ENCODE results near the gene TSPAN5. TPM values are rescaled to one million over a fixed set of nuclear protein-coding genes. Genes with fewer than 3 reads are reported as not detected.

Gene TSPAN5
- total RNA-seq, 1 experiment from 2014 or later: 12.4 TPM

DNA sequence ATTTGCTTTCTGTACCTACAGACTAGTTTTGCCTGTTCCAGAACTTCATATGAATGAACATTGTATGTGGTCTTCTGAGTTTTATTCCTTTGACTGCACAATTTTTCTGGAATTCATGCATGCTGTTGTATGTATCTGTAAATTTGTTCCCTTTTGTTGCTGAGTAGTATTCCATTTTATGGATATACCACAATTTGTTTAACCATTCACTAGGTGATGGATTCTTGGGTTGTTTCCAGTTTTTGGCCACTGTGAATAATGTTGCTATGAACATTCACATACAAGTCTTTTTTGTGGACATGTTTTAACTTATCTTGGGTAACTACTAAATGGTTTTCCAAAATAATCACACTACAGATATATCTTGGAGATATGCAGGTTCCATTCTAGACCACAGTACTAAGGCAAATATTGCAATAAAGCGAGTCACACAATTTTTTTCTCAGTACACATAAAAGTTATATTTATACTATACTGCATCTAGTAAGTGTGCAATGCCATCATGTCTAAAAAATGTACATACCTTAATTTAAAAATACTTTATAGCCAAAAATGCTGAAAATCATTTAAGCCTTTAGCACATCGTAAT lies 58.7 kb downstream of the TSPAN5 start:
- peaks cover 9% of the 10 kb centered on the region for H3K9me3 ChIP-seq (ENCODE audit: insufficient read depth, low read depth)
- H2AFZ ChIP-seq: no peak overlapping the region
- DNase-seq: no peak
- ChIA-PET POLR2A (ENCODE audit: unreplicated experiment) (no interaction called here), CTCF (no interaction called here)
- no peaks in the 10 kb centered on the region for H3K36me3 ChIP-seq (ENCODE audit: low read depth)
- no peak overlapping the region for H3K4me3 ChIP-seq
- H3K4me1 ChIP-seq (replicated peaks; ENCODE audit: insufficient read depth): no peaks in the 10 kb centered on the region
- no peaks in the 10 kb centered on the region for H4K20me1 ChIP-seq (ENCODE audit: insufficient read depth)
- no peaks in the 10 kb centered on the region for H3K27me3 ChIP-seq (ENCODE audit: insufficient read depth, low read depth)
- H3K27ac ChIP-seq: no peak overlapping the region
- no peak overlapping the region for H3K4me2 ChIP-seq
- 0 out of 2 replicates have a peak, but pooled peaks cover 5% of the 10 kb centered on the region for H3K79me2 ChIP-seq (ENCODE audit: low read depth)
- intact Hi-C loops (cut with micrococcal nuclease; ENCODE audit: unreplicated experiment): no loop called here
- H3K9me2 ChIP-seq (ENCODE audit: insufficient read depth): no peaks in the 10 kb centered on the region
- no TSS peak for BruUV-seq (replicated peaks)
- H3F3A ChIP-seq (ENCODE audit: insufficient read depth, low read depth): no peaks in the 10 kb centered on the region
- TF ChIP-seq, protein P1, sequence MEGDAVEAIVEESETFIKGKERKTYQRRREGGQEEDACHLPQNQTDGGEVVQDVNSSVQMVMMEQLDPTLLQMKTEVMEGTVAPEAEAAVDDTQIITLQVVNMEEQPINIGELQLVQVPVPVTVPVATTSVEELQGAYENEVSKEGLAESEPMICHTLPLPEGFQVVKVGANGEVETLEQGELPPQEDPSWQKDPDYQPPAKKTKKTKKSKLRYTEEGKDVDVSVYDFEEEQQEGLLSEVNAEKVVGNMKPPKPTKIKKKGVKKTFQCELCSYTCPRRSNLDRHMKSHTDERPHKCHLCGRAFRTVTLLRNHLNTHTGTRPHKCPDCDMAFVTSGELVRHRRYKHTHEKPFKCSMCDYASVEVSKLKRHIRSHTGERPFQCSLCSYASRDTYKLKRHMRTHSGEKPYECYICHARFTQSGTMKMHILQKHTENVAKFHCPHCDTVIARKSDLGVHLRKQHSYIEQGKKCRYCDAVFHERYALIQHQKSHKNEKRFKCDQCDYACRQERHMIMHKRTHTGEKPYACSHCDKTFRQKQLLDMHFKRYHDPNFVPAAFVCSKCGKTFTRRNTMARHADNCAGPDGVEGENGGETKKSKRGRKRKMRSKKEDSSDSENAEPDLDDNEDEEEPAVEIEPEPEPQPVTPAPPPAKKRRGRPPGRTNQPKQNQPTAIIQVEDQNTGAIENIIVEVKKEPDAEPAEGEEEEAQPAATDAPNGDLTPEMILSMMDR (conservative IDR thresholded peaks at IDR 0.05): no peak

DNA sequence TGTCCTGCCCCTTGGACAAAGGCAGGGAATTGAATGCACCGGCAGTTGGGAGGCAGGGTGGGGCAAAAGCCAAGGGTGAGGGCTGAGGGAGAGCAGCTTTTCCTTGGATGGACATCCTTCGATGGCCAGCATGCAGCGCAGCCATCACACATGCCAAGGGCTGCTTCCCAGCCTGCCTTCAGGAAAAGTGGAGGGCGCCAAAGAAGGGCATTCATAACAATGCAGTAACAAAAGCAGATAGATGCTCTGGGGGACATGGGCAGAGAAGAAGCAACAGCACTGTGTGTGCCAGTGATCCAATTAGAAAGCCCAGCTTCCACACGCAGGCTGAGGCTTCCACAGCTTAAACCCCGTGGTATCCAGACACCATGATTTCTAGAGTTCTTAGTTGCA lies 71.5 kb downstream of the TSPAN5 start:
- Histone ChIP-seq H2AFZ (no peak overlapping the region), H4K20me1 (ENCODE audit: insufficient read depth) (no peaks in the 10 kb centered on the region), H3K27me3 (ENCODE audit: insufficient read depth, low read depth) (no peaks in the 10 kb centered on the region), H3K27ac (no peak overlapping the region), H3F3A (ENCODE audit: insufficient read depth, low read depth) (peaks cover 6% of the 10 kb centered on the region), H3K36me3 (ENCODE audit: low read depth) (no peaks in the 10 kb centered on the region), H3K9me2 (ENCODE audit: insufficient read depth) (no peaks in the 10 kb centered on the region), H3K79me2 (ENCODE audit: low read depth) (peaks cover 23% of the 10 kb centered on the region; the same call in 1 of the 2 replicates), H3K4me1 (replicated peaks; ENCODE audit: insufficient read depth) (peaks cover 39% of the 10 kb centered on the region), H3K9me3 (ENCODE audit: insufficient read depth, low read depth) (no peaks in the 10 kb centered on the region), H3K4me2 (no peak overlapping the region), H3K4me3 (no peak overlapping the region)
- intact Hi-C loops (cut with micrococcal nuclease; ENCODE audit: unreplicated experiment): no loop called here
- POLR2A ChIA-PET (ENCODE audit: unreplicated experiment): interaction anchor here (0.6 kb wide), 1 partner anchor 1321 kb away, joined by 5 read pairs; no protein-coding TSS in a partner anchor
- CTCF ChIA-PET: no interaction called here
- DNase-seq: no peak
- no TSS peak for BruUV-seq (replicated peaks)
- TF ChIP-seq, protein P1 (conservative IDR thresholded peaks at IDR 0.05): no peak
- TF ChIP-seq EZH2 (IDR thresholded peaks at IDR 0.05; ENCODE audit: low read depth): no peak

DNA sequence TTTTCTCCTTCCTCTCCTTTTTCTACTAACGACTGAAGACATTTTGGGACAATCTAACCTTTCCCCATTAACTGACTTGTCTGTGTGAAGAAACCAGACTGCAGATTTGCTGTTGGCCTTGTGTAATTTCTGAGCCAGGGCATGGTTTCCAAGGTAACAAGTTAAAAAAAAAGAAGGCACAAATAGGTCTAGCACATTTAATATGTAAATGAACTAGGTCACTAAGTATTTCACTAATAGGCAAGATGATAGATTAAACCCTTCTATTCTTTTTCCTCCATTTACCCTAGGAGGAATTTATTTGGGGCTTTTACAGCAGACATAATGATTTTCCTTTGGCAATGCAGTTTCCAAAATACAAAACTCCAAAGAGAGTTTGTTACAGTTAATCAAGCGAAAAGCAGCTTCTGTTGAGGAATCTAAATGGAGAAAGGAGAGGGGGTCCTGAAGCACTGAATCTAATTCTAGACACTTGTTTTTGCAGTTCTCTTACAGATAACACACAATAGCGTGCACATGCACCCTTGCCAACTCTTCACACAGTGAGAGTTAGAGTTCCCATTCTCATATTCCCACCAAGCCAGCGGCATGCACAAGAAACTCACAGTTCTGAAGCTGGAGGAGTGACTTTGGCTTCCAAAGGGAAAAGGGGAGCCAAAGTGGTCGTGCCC lies 72.0 kb downstream of the TSPAN5 start:
- no peak for DNase-seq
- BruUV-seq (replicated peaks): no TSS peak
- peaks cover 27% of the 10 kb centered on the region; the same call in 1 of the 2 replicates for H3K79me2 ChIP-seq (ENCODE audit: low read depth)
- H3K9me2 ChIP-seq (ENCODE audit: insufficient read depth): no peaks in the 10 kb centered on the region
- peaks cover 39% of the 10 kb centered on the region for H3K4me1 ChIP-seq (replicated peaks; ENCODE audit: insufficient read depth)
- no peak overlapping the region for H2AFZ ChIP-seq
- H3K36me3 ChIP-seq (ENCODE audit: low read depth): no peaks in the 10 kb centered on the region
- no peaks in the 10 kb centered on the region for H4K20me1 ChIP-seq (ENCODE audit: insufficient read depth)
- intact Hi-C loops (cut with micrococcal nuclease; ENCODE audit: unreplicated experiment): no loop called here
- TF ChIP-seq, protein P1 (conservative IDR thresholded peaks at IDR 0.05): no peak
- no peak for TF ChIP-seq EZH2 (IDR thresholded peaks at IDR 0.05; ENCODE audit: low read depth)
- ChIA-PET POLR2A (ENCODE audit: unreplicated experiment) (interaction anchor here (0.6 kb wide), 1 partner anchor 1321 kb away, joined by 5 read pairs; no protein-coding TSS in a partner anchor), CTCF (no interaction called here)
- no peaks in the 10 kb centered on the region for H3K27me3 ChIP-seq (ENCODE audit: insufficient read depth, low read depth)
- peak overlapping the region; percentile 28; the same call in 1 of the 2 replicates for H3K27ac ChIP-seq
- no peak overlapping the region for H3K4me2 ChIP-seq
- H3K9me3 ChIP-seq (ENCODE audit: insufficient read depth, low read depth): no peaks in the 10 kb centered on the region
- H3F3A ChIP-seq (ENCODE audit: insufficient read depth, low read depth): peaks cover 6% of the 10 kb centered on the region
- no peak overlapping the region for H3K4me3 ChIP-seq
